Measurements from ENCODE around the gene PBX4. TPM values are rescaled to one million over a fixed set of nuclear protein-coding genes. Genes with fewer than 3 reads are reported as not detected.

The PBX4 gene
- total and polyA plus RNA-seq, 10 of the 15 experiments (the other 5 are each of a cell fraction or from before 2014, with no cell fraction given), result 0.18 to 17.3 (median 4.2) TPM

GRCh38 chr19:19515642-19516519, 102.6 kb downstream of the PBX4 start, which contains the start of gene NDUFA13 (continued):
- TF ChIP-seq CREB1 (IDR thresholded peaks at IDR 0.05; ENCODE audit: low read depth) (peak; percentile 91), TAF1 (IDR thresholded peaks at IDR 0.05; ENCODE audit: borderline replicate concordance, low read depth, low read length) (peak; percentile 95), FOS (IDR thresholded peaks at IDR 0.05; ENCODE audit: borderline replicate concordance, extremely low read depth, insufficient read length) (no peak), ZNF217 (IDR thresholded peaks at IDR 0.05) (no peak), ZZZ3 (IDR thresholded peaks at IDR 0.05; ENCODE audit: control insufficient read depth, insufficient read length, low read depth) (no peak), TARDBP (IDR thresholded peaks at IDR 0.05; ENCODE audit: borderline replicate concordance) (peak; percentile 16; the same call in 1 of the 2 replicates), PAX8 (IDR thresholded peaks at IDR 0.05) (no peak), KLF5 (IDR thresholded peaks at IDR 0.05; ENCODE audit: partially characterized antibody) (no peak), NBN (IDR thresholded peaks at IDR 0.05) (0 out of 2 replicates have a peak, but pooled peaks have one; percentile 56), ZNF384 (IDR thresholded peaks at IDR 0.05; ENCODE audit: borderline replicate concordance, low read depth, low read length) (no peak), SIN3A (IDR thresholded peaks at IDR 0.05; ENCODE audit: low read depth, low read length) (no peak), GABPA (IDR thresholded peaks at IDR 0.05; ENCODE audit: low read depth) (peak; percentile 97), ZSCAN29 (IDR thresholded peaks at IDR 0.05) (no peak), DPF2 (IDR thresholded peaks at IDR 0.05) (no peak), YBX1 (IDR thresholded peaks at IDR 0.05) (no peak), STAT3 (IDR thresholded peaks at IDR 0.05; ENCODE audit: low read depth, low read length) (no peak), SREBF1 (IDR thresholded peaks at IDR 0.05; ENCODE audit: low read length) (no peak), PRDM15 (CRISPR knock-in tag; IDR thresholded peaks at IDR 0.05) (no peak), IKZF1 (conservative IDR thresholded peaks at IDR 0.05) (peak; percentile 85), MEF2A (IDR thresholded peaks at IDR 0.05; ENCODE audit: insufficient read depth, low read depth, low read length) (no peak), JUNB (IDR thresholded peaks at IDR 0.05) (no peak)
- TF ChIP-seq, protein P1, sequence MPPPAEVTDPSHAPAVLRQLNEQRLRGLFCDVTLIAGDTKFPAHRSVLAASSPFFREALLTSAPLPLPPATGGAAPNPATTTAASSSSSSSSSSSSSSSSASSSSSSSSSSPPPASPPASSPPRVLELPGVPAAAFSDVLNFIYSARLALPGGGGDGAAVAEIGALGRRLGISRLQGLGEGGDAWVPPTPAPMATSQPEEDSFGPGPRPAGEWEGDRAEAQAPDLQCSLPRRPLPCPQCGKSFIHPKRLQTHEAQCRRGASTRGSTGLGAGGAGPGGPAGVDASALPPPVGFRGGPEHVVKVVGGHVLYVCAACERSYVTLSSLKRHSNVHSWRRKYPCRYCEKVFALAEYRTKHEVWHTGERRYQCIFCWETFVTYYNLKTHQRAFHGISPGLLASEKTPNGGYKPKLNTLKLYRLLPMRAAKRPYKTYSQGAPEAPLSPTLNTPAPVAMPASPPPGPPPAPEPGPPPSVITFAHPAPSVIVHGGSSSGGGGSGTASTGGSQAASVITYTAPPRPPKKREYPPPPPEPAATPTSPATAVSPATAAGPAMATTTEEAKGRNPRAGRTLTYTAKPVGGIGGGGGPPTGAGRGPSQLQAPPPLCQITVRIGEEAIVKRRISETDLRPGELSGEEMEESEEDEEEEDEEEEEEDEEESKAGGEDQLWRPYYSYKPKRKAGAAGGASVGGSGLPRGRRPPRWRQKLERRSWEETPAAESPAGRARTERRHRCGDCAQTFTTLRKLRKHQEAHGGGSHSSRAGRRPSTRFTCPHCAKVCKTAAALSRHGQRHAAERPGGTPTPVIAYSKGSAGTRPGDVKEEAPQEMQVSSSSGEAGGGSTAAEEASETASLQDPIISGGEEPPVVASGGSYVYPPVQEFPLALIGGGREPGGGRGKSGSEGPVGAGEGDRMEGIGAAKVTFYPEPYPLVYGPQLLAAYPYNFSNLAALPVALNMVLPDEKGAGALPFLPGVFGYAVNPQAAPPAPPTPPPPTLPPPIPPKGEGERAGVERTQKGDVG (CRISPR knock-in tag; IDR thresholded peaks at IDR 0.05), result no peak
- TF ChIP-seq, protein P2, sequence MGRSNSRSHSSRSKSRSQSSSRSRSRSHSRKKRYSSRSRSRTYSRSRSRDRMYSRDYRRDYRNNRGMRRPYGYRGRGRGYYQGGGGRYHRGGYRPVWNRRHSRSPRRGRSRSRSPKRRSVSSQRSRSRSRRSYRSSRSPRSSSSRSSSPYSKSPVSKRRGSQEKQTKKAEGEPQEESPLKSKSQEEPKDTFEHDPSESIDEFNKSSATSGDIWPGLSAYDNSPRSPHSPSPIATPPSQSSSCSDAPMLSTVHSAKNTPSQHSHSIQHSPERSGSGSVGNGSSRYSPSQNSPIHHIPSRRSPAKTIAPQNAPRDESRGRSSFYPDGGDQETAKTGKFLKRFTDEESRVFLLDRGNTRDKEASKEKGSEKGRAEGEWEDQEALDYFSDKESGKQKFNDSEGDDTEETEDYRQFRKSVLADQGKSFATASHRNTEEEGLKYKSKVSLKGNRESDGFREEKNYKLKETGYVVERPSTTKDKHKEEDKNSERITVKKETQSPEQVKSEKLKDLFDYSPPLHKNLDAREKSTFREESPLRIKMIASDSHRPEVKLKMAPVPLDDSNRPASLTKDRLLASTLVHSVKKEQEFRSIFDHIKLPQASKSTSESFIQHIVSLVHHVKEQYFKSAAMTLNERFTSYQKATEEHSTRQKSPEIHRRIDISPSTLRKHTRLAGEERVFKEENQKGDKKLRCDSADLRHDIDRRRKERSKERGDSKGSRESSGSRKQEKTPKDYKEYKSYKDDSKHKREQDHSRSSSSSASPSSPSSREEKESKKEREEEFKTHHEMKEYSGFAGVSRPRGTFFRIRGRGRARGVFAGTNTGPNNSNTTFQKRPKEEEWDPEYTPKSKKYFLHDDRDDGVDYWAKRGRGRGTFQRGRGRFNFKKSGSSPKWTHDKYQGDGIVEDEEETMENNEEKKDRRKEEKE (IDR thresholded peaks at IDR 0.05), result no peak
